ENCODE data around the gene SPACDR. TPM values are rescaled to one million over a fixed set of nuclear protein-coding genes. Genes with fewer than 3 reads are reported as not detected.
A peak's percentile ranks its signal among the peaks of the same experiment; 100 is the strongest.

Gene SPACDR
- total RNA-seq, 1 experiment from 2014 or later, result 4.5 TPM

GRCh38 chr7:100413889-100414288, 50.2 kb downstream of the SPACDR start:
- Mint-ChIP-seq H3K27me3 (ENCODE audit: unreplicated experiment) (no peaks in the 10 kb centered on the region), H3K4me1 (ENCODE audit: low read depth, unreplicated experiment) (no peaks in the 10 kb centered on the region), H3K36me3 (ENCODE audit: insufficient read depth, unreplicated experiment) (no peaks in the 10 kb centered on the region), H3K4me3 (ENCODE audit: low read depth, unreplicated experiment) (no peak overlapping the region), H3K27ac (ENCODE audit: unreplicated experiment) (no peak overlapping the region), H3K9me3 (ENCODE audit: low read depth, unreplicated experiment) (no peaks in the 10 kb centered on the region)
- no TSS peak for BruUV-seq (replicated peaks)
- no peak for TF ChIP-seq CTCF (IDR thresholded peaks at IDR 0.05; ENCODE audit: unreplicated experiment)
- intact Hi-C loops (cut with micrococcal nuclease; ENCODE audit: unreplicated experiment), result no loop called here
- CTCF ChIA-PET, result no interaction called here
- no peak for DNase-seq

- intact Hi-C loops (cut with micrococcal nuclease; ENCODE audit: unreplicated experiment), result no loop called here
- Mint-ChIP-seq H3K27me3 (ENCODE audit: unreplicated experiment) (no peaks in the 10 kb centered on the region), H3K4me1 (ENCODE audit: low read depth, unreplicated experiment) (no peaks in the 10 kb centered on the region), H3K36me3 (ENCODE audit: insufficient read depth, unreplicated experiment) (no peaks in the 10 kb centered on the region), H3K27ac (ENCODE audit: unreplicated experiment) (no peak overlapping the region), H3K4me3 (ENCODE audit: low read depth, unreplicated experiment) (no peak overlapping the region), H3K9me3 (ENCODE audit: low read depth, unreplicated experiment) (no peaks in the 10 kb centered on the region)
- TF ChIP-seq CTCF (IDR thresholded peaks at IDR 0.05; ENCODE audit: unreplicated experiment), result no peak
- no TSS peak for BruUV-seq (replicated peaks)
- CTCF ChIA-PET, result no interaction called here
- no peak for DNase-seq
Measured at GRCh38 chr7:100413346-100413745, 50.7 kb downstream of the SPACDR start.

DNA sequence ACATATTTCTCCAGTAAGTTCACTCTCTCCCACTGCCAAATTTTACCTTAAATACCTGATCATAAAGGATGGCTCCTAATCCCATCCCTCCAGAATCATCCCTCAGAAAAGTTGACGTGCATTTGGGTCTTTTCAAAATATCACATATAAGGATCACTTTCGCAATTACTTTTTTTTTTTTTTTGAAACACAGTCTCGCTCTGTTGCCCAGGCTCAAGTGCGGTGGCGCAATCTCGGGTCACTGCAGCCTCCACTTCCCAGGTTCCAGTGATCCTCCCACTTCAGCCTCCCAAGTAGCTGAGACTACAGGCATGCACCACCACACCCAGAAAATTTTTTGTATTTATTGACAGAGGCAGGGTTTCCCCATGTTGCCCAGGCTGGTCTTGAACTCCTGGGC, 53.0 kb downstream of the SPACDR start:
- no peak for DNase-seq
- Mint-ChIP-seq H3K36me3 (ENCODE audit: insufficient read depth, unreplicated experiment) (no peaks in the 10 kb centered on the region), H3K9me3 (ENCODE audit: low read depth, unreplicated experiment) (no peaks in the 10 kb centered on the region), H3K4me1 (ENCODE audit: low read depth, unreplicated experiment) (no peaks in the 10 kb centered on the region), H3K4me3 (ENCODE audit: low read depth, unreplicated experiment) (no peak overlapping the region), H3K27me3 (ENCODE audit: unreplicated experiment) (no peaks in the 10 kb centered on the region), H3K27ac (ENCODE audit: unreplicated experiment) (no peak overlapping the region)
- CTCF ChIA-PET, result interaction anchor here (1.0 kb wide), 1 partner anchor 9 kb away, joined by 3 read pairs; no protein-coding TSS in a partner anchor
- TF ChIP-seq CTCF (IDR thresholded peaks at IDR 0.05; ENCODE audit: unreplicated experiment), result no peak
- BruUV-seq (replicated peaks), result no TSS peak
- intact Hi-C loops (cut with micrococcal nuclease; ENCODE audit: unreplicated experiment), result no loop called here

DNA sequence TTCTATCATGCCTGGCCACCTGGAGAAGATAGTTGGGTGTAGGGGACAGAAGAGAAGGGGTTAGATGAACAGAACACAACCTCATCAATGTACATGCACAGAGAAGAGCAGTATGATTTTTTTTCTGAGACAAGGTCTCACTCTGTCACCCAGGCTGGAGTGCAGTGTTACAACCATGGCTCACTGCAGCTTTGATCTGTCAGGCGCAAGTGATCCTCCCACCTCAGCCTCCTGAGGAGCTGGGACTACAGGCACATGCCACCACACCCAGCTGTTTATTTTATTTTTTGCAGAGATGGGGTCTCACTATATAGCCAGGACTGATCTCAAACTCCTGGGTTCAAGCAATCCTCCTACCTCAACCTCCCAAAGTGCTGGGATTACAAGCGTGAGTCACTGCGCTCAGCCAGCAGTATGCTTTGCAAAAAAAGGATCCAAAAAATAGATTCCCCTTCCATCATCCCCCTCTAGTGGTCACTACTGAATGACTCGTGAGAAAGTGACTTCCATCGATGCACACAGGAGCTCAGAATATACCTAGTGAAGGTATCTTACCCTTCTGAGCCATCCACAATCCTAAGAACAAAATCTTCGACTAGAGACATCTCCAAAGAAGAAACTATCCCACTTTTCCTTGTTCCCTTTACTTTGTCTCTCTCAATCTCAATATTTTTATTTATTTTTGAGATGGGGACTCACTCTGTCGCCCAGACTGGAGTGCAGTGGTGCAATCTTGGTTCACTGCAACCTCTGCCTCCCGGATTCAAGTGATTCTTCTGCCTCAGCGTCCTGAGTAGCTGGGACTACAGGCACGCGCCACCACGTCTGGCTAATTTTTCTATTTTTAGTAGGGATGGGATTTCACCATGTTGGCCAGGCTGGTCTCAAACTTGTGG, 56.5 kb downstream of the SPACDR start:
- no peaks in the 10 kb centered on the region for H3K9me3 Mint-ChIP-seq (ENCODE audit: low read depth, unreplicated experiment)
- H3K27ac Mint-ChIP-seq (ENCODE audit: unreplicated experiment), result no peak overlapping the region
- CTCF ChIA-PET, result interaction anchor here (1.0 kb wide), 1 partner anchor 8 kb away, joined by 4 read pairs; no protein-coding TSS in a partner anchor
- DNase-seq, result peak; percentile 27
- BruUV-seq (replicated peaks), result no TSS peak
- no peaks in the 10 kb centered on the region for H3K36me3 Mint-ChIP-seq (ENCODE audit: insufficient read depth, unreplicated experiment)
- intact Hi-C loops (cut with micrococcal nuclease; ENCODE audit: unreplicated experiment), result no loop called here
- H3K4me3 Mint-ChIP-seq (ENCODE audit: low read depth, unreplicated experiment), result no peak overlapping the region
- no peaks in the 10 kb centered on the region for H3K27me3 Mint-ChIP-seq (ENCODE audit: unreplicated experiment)
- TF ChIP-seq CTCF (IDR thresholded peaks at IDR 0.05; ENCODE audit: unreplicated experiment), result peak; percentile 45
- no peaks in the 10 kb centered on the region for H3K4me1 Mint-ChIP-seq (ENCODE audit: low read depth, unreplicated experiment)

Data from Calu3 (cell line).